ENCODE data around the gene MGAT5B. TPM values are rescaled to one million over a fixed set of nuclear protein-coding genes. Genes with fewer than 3 reads are reported as not detected.

The MGAT5B gene
- total RNA-seq, 5 donors from 2014 or later (not counting 1 experiment from before 2014, with no cell fraction given), result 0.15 to 2.4 (median 0.79) TPM

DNA sequence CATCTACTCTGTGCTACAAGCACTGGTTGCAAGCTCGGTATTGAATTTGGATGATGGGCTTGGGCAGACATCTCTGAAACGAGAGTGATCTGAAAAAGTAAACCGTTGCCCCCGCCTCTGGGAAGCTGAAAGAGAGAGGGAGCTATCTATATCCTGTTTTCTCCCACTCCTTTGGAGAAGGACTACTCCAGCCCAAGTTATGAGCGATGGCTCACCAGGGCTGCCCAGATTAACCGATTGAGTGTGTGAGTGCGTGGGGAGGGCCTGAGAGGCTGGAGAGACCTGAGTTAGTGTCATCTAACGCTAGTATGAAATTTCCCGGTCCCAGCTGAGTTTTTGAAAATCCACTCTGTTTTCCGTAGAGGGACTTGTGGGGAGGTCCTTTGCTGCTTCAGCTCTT lies 11.5 kb downstream of the MGAT5B start:
- H3K9me3 Mint-ChIP-seq, result peaks cover 0 to 7% (median 6%) of the 10 kb centered on the region in 3 donors
- no peak for DNase-seq
- H3K36me3 Mint-ChIP-seq, result peaks cover 3% of the 10 kb centered on the region
- no peak overlapping the region for H3K27ac ChIP-seq (ENCODE audit: low read length)
- no peak overlapping the region for H3K27ac Mint-ChIP-seq
- no peaks in the 10 kb centered on the region for H3K36me3 ChIP-seq (ENCODE audit: control insufficient read depth in 2 of 2, extremely low read depth in 1 of 2, insufficient read depth in 1 of 2, low read length in 1 of 2)
- no peak for ATAC-seq (replicated peaks in 1 of 4)
- CTCF ChIA-PET, result interaction anchor here in 1 of 2 donors (1.3 kb wide), 1 partner anchor 177 kb away, joined by 5 read pairs; no protein-coding TSS in a partner anchor
- POLR2A ChIA-PET, result interaction anchor here (0.5 to 0.7 kb wide), 2 partner anchors 20 to 152 kb away, joined by 3 read pairs; no protein-coding TSS in a partner anchor
- H3K4me3 ChIP-seq (ENCODE audit: control insufficient read depth in 1 of 2, extremely low read depth in 1 of 2, low read length in 1 of 2), result no peak overlapping the region
- no peaks in the 10 kb centered on the region for H3K4me1 Mint-ChIP-seq
- no peaks in the 10 kb centered on the region for H3K4me1 ChIP-seq (ENCODE audit: control insufficient read depth in 1 of 2, extremely low read depth in 1 of 2, insufficient read depth in 2 of 2, low read length in 2 of 2)
- peaks cover 0 to 2% of the 10 kb centered on the region in 2 donors for H3K27me3 Mint-ChIP-seq
- no peak overlapping the region for H3K4me3 Mint-ChIP-seq
- no CpG with 5 or more reads among the region's 10 CpGs for WGBS (ENCODE audit: insufficient coverage)
- peaks cover 0 to 30% of the 10 kb centered on the region in 2 experiments for H3K27me3 ChIP-seq (replicated peaks in 1 of 2; ENCODE audit: control insufficient read depth in 2 of 2, extremely low read depth in 1 of 2, insufficient read depth in 2 of 2, low read length in 1 of 2)
- no peaks in the 10 kb centered on the region for H3K9me3 ChIP-seq

DNA sequence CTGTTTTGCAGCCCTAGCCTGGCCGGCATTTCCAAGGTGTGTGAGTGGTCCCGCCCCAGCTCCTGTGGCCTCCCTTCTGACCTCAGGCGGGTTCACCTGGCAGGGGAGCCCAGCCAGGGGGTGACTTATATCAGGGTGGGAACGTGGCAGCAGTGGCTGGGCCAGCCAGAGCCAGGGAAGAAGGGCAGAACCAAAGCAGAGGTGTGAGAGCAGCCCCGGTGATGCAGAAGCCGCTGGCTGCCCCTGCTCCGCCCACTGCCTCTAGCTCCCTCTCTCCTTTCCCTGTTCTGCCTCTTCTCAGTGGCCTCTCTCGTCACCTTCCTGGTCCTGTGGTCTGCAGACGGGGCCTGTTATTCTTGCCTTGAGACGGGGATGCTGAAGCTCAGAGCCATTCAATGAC lies 12.1 kb downstream of the MGAT5B start:
- Mint-ChIP-seq H3K9me3 (peaks cover 0 to 5% (median 3%) of the 10 kb centered on the region in 3 donors), H3K27ac (no peak overlapping the region), H3K36me3 (peaks cover 1% of the 10 kb centered on the region), H3K4me3 (no peak overlapping the region), H3K27me3 (peaks cover 0 to 2% of the 10 kb centered on the region in 2 donors), H3K4me1 (no peaks in the 10 kb centered on the region)
- CTCF ChIA-PET, result interaction anchor here in 1 of 2 donors (1.2 kb wide), 1 partner anchor 176 kb away, joined by 3 read pairs; no protein-coding TSS in a partner anchor
- Histone ChIP-seq H3K4me1 (ENCODE audit: control insufficient read depth in 1 of 2, extremely low read depth in 1 of 2, insufficient read depth in 2 of 2, low read length in 2 of 2) (no peaks in the 10 kb centered on the region), H3K27me3 (replicated peaks in 1 of 2; ENCODE audit: control insufficient read depth in 2 of 2, extremely low read depth in 1 of 2, insufficient read depth in 2 of 2, low read length in 1 of 2) (peaks cover 0 to 33% of the 10 kb centered on the region in 2 experiments), H3K9me3 (no peaks in the 10 kb centered on the region), H3K4me3 (ENCODE audit: control insufficient read depth in 1 of 2, extremely low read depth in 1 of 2, low read length in 1 of 2) (no peak overlapping the region), H3K27ac (ENCODE audit: low read length) (no peak overlapping the region), H3K36me3 (ENCODE audit: control insufficient read depth in 2 of 2, extremely low read depth in 1 of 2, insufficient read depth in 1 of 2, low read length in 1 of 2) (no peaks in the 10 kb centered on the region)
- 59% methylated on average over 9 of the region's 10 CpGs for WGBS (ENCODE audit: insufficient coverage)
- POLR2A ChIA-PET, result no interaction called here
- DNase-seq, result no peak
- ATAC-seq (replicated peaks in 1 of 4), result no peak

- H3K27ac ChIP-seq (ENCODE audit: low read length), result no peak overlapping the region
- H3K4me1 ChIP-seq (ENCODE audit: control insufficient read depth in 1 of 2, extremely low read depth in 1 of 2, insufficient read depth in 2 of 2, low read length in 2 of 2), result no peaks in the 10 kb centered on the region
- H3K27me3 ChIP-seq (replicated peaks in 1 of 2; ENCODE audit: control insufficient read depth in 2 of 2, extremely low read depth in 1 of 2, insufficient read depth in 2 of 2, low read length in 1 of 2), result peaks cover 0 to 36% of the 10 kb centered on the region in 2 experiments
- H3K36me3 ChIP-seq (ENCODE audit: control insufficient read depth in 2 of 2, extremely low read depth in 1 of 2, insufficient read depth in 1 of 2, low read length in 1 of 2), result no peaks in the 10 kb centered on the region
- H3K9me3 ChIP-seq, result no peaks in the 10 kb centered on the region
- H3K4me3 Mint-ChIP-seq, result no peak overlapping the region
- H3K27me3 Mint-ChIP-seq, result peaks cover 0 to 2% of the 10 kb centered on the region in 2 donors
- H3K36me3 Mint-ChIP-seq, result no peaks in the 10 kb centered on the region
- no peaks in the 10 kb centered on the region for H3K9me3 Mint-ChIP-seq
- WGBS (ENCODE audit: insufficient coverage), result 83% methylated on average over 10 of the region's 12 CpGs
- POLR2A ChIA-PET, result no interaction called here
- no peak overlapping the region for H3K27ac Mint-ChIP-seq
- CTCF ChIA-PET, result interaction anchor here in 1 of 2 donors (1.2 kb wide), 1 partner anchor 175 kb away, joined by 3 read pairs; no protein-coding TSS in a partner anchor
- ATAC-seq (replicated peaks in 1 of 4) (no peak), DNase-seq (no peak)
- no peaks in the 10 kb centered on the region for H3K4me1 Mint-ChIP-seq
- H3K4me3 ChIP-seq (ENCODE audit: control insufficient read depth in 1 of 2, extremely low read depth in 1 of 2, low read length in 1 of 2), result no peak overlapping the region
Measured at GRCh38 chr17:76880971-76881370, 12.8 kb downstream of the MGAT5B start.

DNA sequence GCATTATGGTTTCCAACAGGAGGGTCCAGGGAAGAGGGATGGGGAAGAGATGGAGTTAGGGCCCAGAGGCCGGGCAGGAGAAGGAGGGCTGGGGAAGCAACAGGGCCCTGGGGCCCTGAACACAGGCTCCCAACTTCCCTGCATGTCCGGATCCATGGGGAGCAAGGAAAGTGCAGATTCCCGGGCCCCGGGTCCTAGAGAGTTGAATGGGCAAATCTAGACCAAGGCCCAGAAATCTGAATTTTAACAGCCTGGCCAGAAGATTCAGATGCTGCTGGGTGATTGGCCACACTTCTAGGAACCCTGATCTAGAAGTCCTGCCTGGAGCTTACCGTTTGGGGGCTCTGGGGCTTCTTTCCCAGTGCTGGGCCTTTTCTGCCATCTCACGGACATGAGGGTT lies 13.2 kb downstream of the MGAT5B start:
- DNase-seq (no peak), ATAC-seq (replicated peaks in 1 of 4) (no peak)
- H3K27ac ChIP-seq (ENCODE audit: low read length), result no peak overlapping the region
- 83% methylated on average over 6 of the region's 6 CpGs for WGBS (ENCODE audit: insufficient coverage)
- H3K4me3 ChIP-seq (ENCODE audit: control insufficient read depth in 1 of 2, extremely low read depth in 1 of 2, low read length in 1 of 2), result no peak overlapping the region
- Mint-ChIP-seq H3K9me3 (no peaks in the 10 kb centered on the region), H3K4me3 (no peak overlapping the region), H3K4me1 (no peaks in the 10 kb centered on the region), H3K36me3 (no peaks in the 10 kb centered on the region), H3K27me3 (peaks cover 0 to 2% of the 10 kb centered on the region in 2 donors), H3K27ac (no peak overlapping the region)
- H3K27me3 ChIP-seq (replicated peaks in 1 of 2; ENCODE audit: control insufficient read depth in 2 of 2, extremely low read depth in 1 of 2, insufficient read depth in 2 of 2, low read length in 1 of 2), result peaks cover 0 to 36% of the 10 kb centered on the region in 2 experiments
- H3K4me1 ChIP-seq (ENCODE audit: control insufficient read depth in 1 of 2, extremely low read depth in 1 of 2, insufficient read depth in 2 of 2, low read length in 2 of 2), result no peaks in the 10 kb centered on the region
- no peaks in the 10 kb centered on the region for H3K36me3 ChIP-seq (ENCODE audit: control insufficient read depth in 2 of 2, extremely low read depth in 1 of 2, insufficient read depth in 1 of 2, low read length in 1 of 2)
- no peaks in the 10 kb centered on the region for H3K9me3 ChIP-seq
- ChIA-PET POLR2A (no interaction called here), CTCF (interaction anchor here in 1 of 2 donors (1.2 kb wide), 1 partner anchor 175 kb away, joined by 3 read pairs; no protein-coding TSS in a partner anchor)

GRCh38 chr17:76881966-76882365 lies 13.8 kb downstream of the MGAT5B start:
- H3K4me3 ChIP-seq (ENCODE audit: control insufficient read depth in 1 of 2, extremely low read depth in 1 of 2, low read length in 1 of 2), result no peak overlapping the region
- H3K4me1 ChIP-seq (ENCODE audit: control insufficient read depth in 1 of 2, extremely low read depth in 1 of 2, insufficient read depth in 2 of 2, low read length in 2 of 2), result no peaks in the 10 kb centered on the region
- H3K4me3 Mint-ChIP-seq, result no peak overlapping the region
- POLR2A ChIA-PET, result no interaction called here
- no peak overlapping the region for H3K27ac ChIP-seq (ENCODE audit: low read length)
- H3K9me3 Mint-ChIP-seq, result no peaks in the 10 kb centered on the region
- H3K4me1 Mint-ChIP-seq, result no peaks in the 10 kb centered on the region
- H3K9me3 ChIP-seq, result no peaks in the 10 kb centered on the region
- 90% methylated on average over 17 of the region's 20 CpGs for WGBS (ENCODE audit: insufficient coverage)
- ATAC-seq (replicated peaks in 1 of 4) (no peak), DNase-seq (no peak)
- CTCF ChIA-PET, result no interaction called here
- H3K27me3 ChIP-seq (replicated peaks in 1 of 2; ENCODE audit: control insufficient read depth in 2 of 2, extremely low read depth in 1 of 2, insufficient read depth in 2 of 2, low read length in 1 of 2), result peaks cover 0 to 37% of the 10 kb centered on the region in 2 experiments
- H3K27ac Mint-ChIP-seq, result no peak overlapping the region
- H3K27me3 Mint-ChIP-seq, result peaks cover 0 to 2% of the 10 kb centered on the region in 2 donors
- no peaks in the 10 kb centered on the region for H3K36me3 ChIP-seq (ENCODE audit: control insufficient read depth in 2 of 2, extremely low read depth in 1 of 2, insufficient read depth in 1 of 2, low read length in 1 of 2)
- H3K36me3 Mint-ChIP-seq, result no peaks in the 10 kb centered on the region

DNA sequence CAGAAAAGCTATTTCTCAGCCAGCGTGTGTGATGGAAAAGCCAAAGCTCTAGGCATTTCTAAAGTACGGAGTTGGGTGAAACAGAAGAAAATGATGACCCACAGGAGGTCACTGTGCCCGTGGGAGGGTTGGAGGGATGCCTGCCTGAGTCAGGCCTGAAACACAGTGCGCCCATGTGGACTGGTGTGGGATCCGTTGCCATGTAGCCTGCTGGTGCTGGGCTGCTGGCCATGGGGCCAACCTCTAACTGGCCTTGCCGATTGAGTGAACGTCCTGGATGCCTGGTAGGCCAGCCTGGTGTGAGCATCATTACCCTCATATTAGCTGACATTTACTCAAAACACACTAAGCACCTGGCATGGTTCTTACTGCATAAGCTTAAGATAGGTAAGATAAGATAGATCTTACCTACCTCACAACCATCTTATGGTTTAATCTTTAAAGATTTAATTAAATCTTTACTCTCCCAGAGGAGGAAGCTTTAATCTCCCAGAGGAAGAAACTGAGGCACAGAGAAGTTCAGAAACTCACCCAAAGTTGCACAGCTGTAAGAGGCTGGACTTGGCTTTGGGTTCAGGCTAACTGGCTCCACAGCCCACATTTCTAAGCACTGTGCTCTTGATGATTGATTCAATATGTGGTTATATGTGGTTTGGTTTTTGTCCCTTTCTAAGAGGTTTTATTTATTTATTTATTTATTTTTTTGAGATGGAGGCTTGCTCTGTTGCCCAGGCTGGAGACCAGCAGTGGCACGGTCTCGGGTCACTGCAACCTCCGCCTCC lies 15.7 kb downstream of the MGAT5B start:
- H3K27ac ChIP-seq (ENCODE audit: low read length), result no peak overlapping the region
- no peak overlapping the region for H3K27ac Mint-ChIP-seq
- H3K4me1 Mint-ChIP-seq, result no peaks in the 10 kb centered on the region
- ATAC-seq (replicated peaks in 1 of 4), result no peak
- DNase-seq, result no peak
- no peak overlapping the region for H3K4me3 ChIP-seq (ENCODE audit: control insufficient read depth in 1 of 2, extremely low read depth in 1 of 2, low read length in 1 of 2)
- no peaks in the 10 kb centered on the region for H3K9me3 Mint-ChIP-seq
- POLR2A ChIA-PET, result no interaction called here
- H3K27me3 ChIP-seq (replicated peaks in 1 of 2; ENCODE audit: control insufficient read depth in 2 of 2, extremely low read depth in 1 of 2, insufficient read depth in 2 of 2, low read length in 1 of 2), result peaks cover 0 to 27% of the 10 kb centered on the region in 2 experiments
- H3K4me1 ChIP-seq (ENCODE audit: control insufficient read depth in 1 of 2, extremely low read depth in 1 of 2, insufficient read depth in 2 of 2, low read length in 2 of 2), result no peaks in the 10 kb centered on the region
- H3K36me3 Mint-ChIP-seq, result no peaks in the 10 kb centered on the region
- H3K27me3 Mint-ChIP-seq, result peaks cover 0 to 7% of the 10 kb centered on the region in 2 donors
- no peaks in the 10 kb centered on the region for H3K36me3 ChIP-seq (ENCODE audit: control insufficient read depth in 2 of 2, extremely low read depth in 1 of 2, insufficient read depth in 1 of 2, low read length in 1 of 2)
- H3K4me3 Mint-ChIP-seq, result no peak overlapping the region
- CTCF ChIA-PET, result no interaction called here
- no peaks in the 10 kb centered on the region for H3K9me3 ChIP-seq
- WGBS (ENCODE audit: insufficient coverage), result 78% methylated on average over 4 of the region's 10 CpGs

All from T-cell (primary cell).